GM12864 (cell line): Measurements from ENCODE around the gene ARID3A.

Experiments used
- DNase-seq: peaks from one replicate; pipeline ENCODE4 v3.0.0-alpha.2; 2011; ENCODE audit warnings: low read depth
- H3K4me3 ChIP-seq: 2 replicates; pipeline ENCODE4 v1.5.1; 2011; ENCODE audit warnings: mild to moderate bottlenecking, low read depth, low read length, control low read depth
- CTCF ChIP-seq: IDR thresholded peaks from 2 replicates; pipeline ENCODE4 v1.5.1; 2011; ENCODE audit warnings: low read depth, mild to moderate bottlenecking, moderate library complexity, low read length, control low read depth, inconsistent platforms; ENCODE audit errors: missing control alignments

ARID3A gene

GRCh38 chr19:989381-990081 lies 63.7 kb downstream of the ARID3A start:
- peak; percentile 30 for TF ChIP-seq CTCF
- no peak for DNase-seq
- no peak overlapping the region for H3K4me3 ChIP-seq

GRCh38 chr19:990119-990571 lies 64.3 kb downstream of the ARID3A start:
- H3K4me3 ChIP-seq: no peak overlapping the region
- DNase-seq: no peak
- no peak for TF ChIP-seq CTCF

- H3K4me3 ChIP-seq: no peak overlapping the region
- no peak for DNase-seq
- no peak for TF ChIP-seq CTCF
These were observed 64.9 kb downstream of the ARID3A start for GRCh38 chr19:990746-991145.

GRCh38 chr19:991174-991931 lies 65.5 kb downstream of the ARID3A start:
- H3K4me3 ChIP-seq: no peak overlapping the region
- no peak for DNase-seq
- no peak for TF ChIP-seq CTCF

- H3K4me3 ChIP-seq: no peak overlapping the region
- no peak for DNase-seq
- TF ChIP-seq CTCF: no peak
These were observed 66.3 kb downstream of the ARID3A start for GRCh38 chr19:991932-992669.

- no peak for TF ChIP-seq CTCF
- DNase-seq: no peak
- no peak overlapping the region for H3K4me3 ChIP-seq
These were observed 66.8 kb downstream of the ARID3A start for GRCh38 chr19:992670-993055.
